NB4 (cell line): ENCODE data around the gene ZNF761.
"Not testable (repeated sequence)": the region's sequence is repeated elsewhere in the genome, so short reads cannot be mapped to it uniquely, and the experiment has no call there.

Source experiments
- DNase-seq: peaks from one replicate; pipeline ENCODE4 v3.0.0; 2010; ENCODE audit warnings: low read depth
- H3K4me3 ChIP-seq: one replicate; pipeline ENCODE4 v1.5.1; 2011; ENCODE audit warnings: mild to moderate bottlenecking, low read depth, low read length, moderate library complexity
- MYC ChIP-seq: IDR thresholded peaks from 2 replicates; pipeline ENCODE4 v1.6.1; 2011; ENCODE audit warnings: low read depth, low read length
- POLR2A ChIP-seq: IDR thresholded peaks from 2 replicates; pipeline ENCODE4 v1.6.1; 2011; ENCODE audit warnings: mild to moderate bottlenecking; ENCODE audit not compliant: insufficient read length; ENCODE audit errors: extremely low read depth
- TF ChIP-seq, protein P1 (sequence below): IDR thresholded peaks from one replicate; pipeline ENCODE4 v1.5.1; 2012; ENCODE audit warnings: low read depth, low read length
- TF ChIP-seq, protein P2 (sequence below): IDR thresholded peaks from 2 replicates; pipeline ENCODE4 v1.6.1; 2011; ENCODE audit warnings: low read depth, low read length

ZNF761 gene

DNA sequence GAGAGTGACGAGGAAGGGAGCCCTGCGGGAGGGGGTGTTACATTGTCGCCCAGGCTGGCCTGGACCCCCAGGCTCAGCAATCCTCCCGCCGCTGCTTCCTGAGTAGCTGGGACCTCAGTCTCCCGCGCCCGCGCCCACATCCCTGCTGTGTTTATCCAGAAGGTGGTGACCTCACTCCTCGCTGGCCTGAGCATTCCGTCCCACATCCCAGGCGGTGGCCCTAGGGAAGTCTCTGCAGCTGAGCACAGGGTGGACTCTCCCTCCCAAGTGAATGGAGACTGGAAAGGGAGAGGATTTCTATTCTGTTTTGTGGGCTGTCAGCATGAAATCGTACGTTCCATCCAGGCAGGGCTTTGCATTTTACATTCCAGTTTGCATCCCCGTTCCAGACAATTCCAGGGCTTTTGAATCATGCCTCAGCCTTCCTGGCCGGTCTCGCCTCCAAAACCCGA is 37.2 kb upstream of the ZNF761 start:
- TF ChIP-seq, protein P1, sequence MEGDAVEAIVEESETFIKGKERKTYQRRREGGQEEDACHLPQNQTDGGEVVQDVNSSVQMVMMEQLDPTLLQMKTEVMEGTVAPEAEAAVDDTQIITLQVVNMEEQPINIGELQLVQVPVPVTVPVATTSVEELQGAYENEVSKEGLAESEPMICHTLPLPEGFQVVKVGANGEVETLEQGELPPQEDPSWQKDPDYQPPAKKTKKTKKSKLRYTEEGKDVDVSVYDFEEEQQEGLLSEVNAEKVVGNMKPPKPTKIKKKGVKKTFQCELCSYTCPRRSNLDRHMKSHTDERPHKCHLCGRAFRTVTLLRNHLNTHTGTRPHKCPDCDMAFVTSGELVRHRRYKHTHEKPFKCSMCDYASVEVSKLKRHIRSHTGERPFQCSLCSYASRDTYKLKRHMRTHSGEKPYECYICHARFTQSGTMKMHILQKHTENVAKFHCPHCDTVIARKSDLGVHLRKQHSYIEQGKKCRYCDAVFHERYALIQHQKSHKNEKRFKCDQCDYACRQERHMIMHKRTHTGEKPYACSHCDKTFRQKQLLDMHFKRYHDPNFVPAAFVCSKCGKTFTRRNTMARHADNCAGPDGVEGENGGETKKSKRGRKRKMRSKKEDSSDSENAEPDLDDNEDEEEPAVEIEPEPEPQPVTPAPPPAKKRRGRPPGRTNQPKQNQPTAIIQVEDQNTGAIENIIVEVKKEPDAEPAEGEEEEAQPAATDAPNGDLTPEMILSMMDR: no peak
- TF ChIP-seq, protein P2, sequence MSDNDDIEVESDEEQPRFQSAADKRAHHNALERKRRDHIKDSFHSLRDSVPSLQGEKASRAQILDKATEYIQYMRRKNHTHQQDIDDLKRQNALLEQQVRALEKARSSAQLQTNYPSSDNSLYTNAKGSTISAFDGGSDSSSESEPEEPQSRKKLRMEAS: no peak
- no peak for TF ChIP-seq MYC
- TF ChIP-seq POLR2A: no peak
- H3K4me3 ChIP-seq: peak overlapping the region; percentile 21
- peak; percentile 6 for DNase-seq

GRCh38 chr19:53394974-53395839 is 36.6 kb upstream of the ZNF761 start, which contains the start of gene ZNF765:
Gene ZNF765 (plus strand): TSS chr19:53395149. CDS start chr19:53398016, 2,867 bp downstream.
- H3K4me3 ChIP-seq: peak within 1 kb of the TSS; percentile 86
- no peak for TF ChIP-seq MYC
- TF ChIP-seq, protein P1: peak; percentile 2
- TF ChIP-seq POLR2A: peak; percentile 87
- peak; percentile 89 for DNase-seq

DNA sequence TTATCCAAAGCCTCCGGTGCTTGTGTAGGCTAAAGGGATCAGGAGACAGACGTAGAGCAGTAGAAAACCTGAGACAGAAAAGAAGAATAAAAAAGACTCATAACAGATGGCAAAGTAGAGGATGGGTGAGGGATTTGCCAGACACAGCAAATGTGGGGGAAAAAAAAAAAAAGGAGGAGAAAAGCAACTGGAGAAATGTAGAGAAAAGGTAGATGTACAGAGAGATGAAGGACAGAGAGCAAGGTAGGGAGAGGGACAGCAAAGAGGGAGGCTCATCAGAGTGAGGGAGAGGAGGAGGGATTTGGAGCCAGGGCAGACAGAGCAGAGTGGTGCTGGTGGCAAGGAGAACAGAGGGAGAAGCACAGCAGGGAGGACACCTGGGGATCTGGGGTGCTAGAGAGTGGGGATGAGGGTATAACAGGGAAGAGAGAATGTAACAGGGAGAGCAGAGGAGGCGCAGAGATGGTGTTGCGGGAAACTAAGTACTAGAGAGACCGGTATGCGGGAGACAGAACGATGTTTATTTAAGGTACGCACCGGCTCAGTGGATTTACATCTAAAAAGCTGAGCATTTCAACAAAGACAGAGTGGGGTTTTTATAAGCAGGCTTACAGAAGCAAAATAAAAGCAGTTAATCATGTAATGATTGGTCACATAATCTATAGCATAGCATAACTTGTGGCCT is 35.8 kb upstream of the ZNF761 start:
- DNase-seq: not testable (repeated sequence)
- H3K4me3 ChIP-seq: peak overlapping the region; percentile 86

GRCh38 chr19:53396525-53396868 is 35.3 kb upstream of the ZNF761 start:
- DNase-seq: no peak
- TF ChIP-seq, protein P2: no peak
- TF ChIP-seq MYC (no peak), POLR2A (no peak)
- TF ChIP-seq, protein P1: no peak
- H3K4me3 ChIP-seq: peak overlapping the region; percentile 86

DNA sequence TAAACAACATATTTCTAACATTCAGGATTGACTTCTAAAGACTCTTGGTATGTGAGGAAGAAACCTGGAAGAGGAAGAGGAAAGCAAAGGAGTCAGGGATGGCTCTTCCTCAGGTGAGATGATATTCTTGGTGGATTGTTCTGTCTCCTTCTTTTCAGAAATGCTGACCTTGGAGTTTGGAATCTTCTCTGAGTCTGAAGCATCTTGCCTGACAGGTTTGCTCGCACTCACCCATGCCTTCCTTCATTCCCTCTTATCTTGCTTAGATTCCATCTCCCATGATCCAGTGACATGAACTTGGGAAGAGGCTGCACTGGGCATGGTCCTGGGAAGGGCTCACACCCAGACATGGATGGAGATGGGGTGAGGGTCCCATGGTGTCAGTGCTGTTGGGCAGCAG is 33.9 kb upstream of the ZNF761 start:
- not testable (repeated sequence) for H3K4me3 ChIP-seq

GRCh38 chr19:53409505-53410204 is 22.1 kb upstream of the ZNF761 start:
- TF ChIP-seq MYC (no peak), POLR2A (no peak)
- TF ChIP-seq, protein P2: no peak
- TF ChIP-seq, protein P1: no peak
- DNase-seq: no peak
- H3K4me3 ChIP-seq: no peak overlapping the region

More for the DNA sequence above, 33.9 kb upstream of the ZNF761 start:
- not testable (repeated sequence) for DNase-seq

DNA sequence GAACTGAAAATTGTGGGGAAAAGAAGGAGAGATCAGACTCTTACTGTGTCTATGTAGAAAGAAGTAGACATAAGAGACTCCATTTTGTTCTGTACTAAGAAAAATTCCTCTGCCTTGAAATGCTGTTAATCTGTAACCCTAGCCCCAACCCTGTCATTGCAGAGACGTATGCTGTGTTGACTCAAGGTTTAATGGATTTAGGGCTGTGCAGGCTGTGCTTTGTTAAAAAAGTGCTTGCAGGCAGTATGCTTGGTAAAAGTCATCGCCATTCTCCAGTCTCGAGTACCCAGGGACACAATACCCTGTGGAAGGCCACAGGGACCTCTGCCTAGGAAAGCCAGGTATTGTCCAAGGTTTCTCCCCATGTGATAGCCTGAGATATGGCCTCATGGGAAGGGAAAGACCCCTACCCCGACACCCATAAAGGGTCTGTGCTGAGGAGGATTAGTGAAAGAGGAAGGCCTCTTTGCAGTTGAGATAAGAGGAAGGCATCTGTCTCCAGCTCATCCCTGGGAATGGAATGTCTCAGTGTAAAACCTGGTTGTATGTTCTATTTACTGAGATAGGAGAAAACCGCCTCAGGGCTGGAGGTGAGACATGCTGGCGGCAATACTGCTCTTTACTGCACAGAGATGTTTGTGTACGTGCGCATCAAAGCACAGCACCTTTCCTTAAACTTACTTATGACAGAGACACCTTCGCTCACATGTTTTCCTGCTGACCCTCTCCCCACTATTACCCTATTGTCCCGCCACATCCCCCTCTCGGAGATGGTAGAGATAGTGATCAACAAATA is 11.1 kb upstream of the ZNF761 start:
- DNase-seq, H3K4me3 ChIP-seq: not testable (repeated sequence)
